Keratinocyte (primary cell): ENCODE measurements around the gene CDAN1.

Experiments used
- CTCF ChIP-seq, 3 experiments: IDR thresholded peaks in 1 of 3; conservative IDR thresholded peaks in 1 of 3; optimal IDR thresholded peaks in 1 of 3; 2 replicates in 2 of 3; 3 replicates in 1 of 3; pipeline versions ENCODE3 to v1.5.1; 2011; ENCODE audit warnings: low read length in 3 of 3, mild to moderate bottlenecking in 3 of 3, moderate library complexity in 2 of 3, control low read depth in 1 of 3, inconsistent platforms in 1 of 3; ENCODE audit not compliant: insufficient read depth in 2 of 3; ENCODE audit errors: extremely low read depth in 1 of 3
- EZH2 ChIP-seq: IDR thresholded peaks from one replicate; pipeline ENCODE4 v1.6.1; 2012; ENCODE audit warnings: inconsistent platforms, mild to moderate bottlenecking, low read length, moderate library complexity

GRCh38 chr15:42732095-42732827, 4.7 kb downstream of the CDAN1 start:
- TF ChIP-seq CTCF (optimal IDR thresholded peaks at IDR 0.05 in 1 of 3, IDR thresholded peaks at IDR 0.05 in 1 of 3, conservative IDR thresholded peaks at IDR 0.05 in 1 of 3; ENCODE audit: extremely low read depth in 1 of 3, insufficient read depth in 2 of 3, low read length in 3 of 3) (no peak), EZH2 (no peak)
